GM20431 (cell line): ENCODE measurements around the gene DDX24.

Experiments
- in situ Hi-C: fragments of 300-500 bp; cut with MseI, MboI; formaldehyde crosslinking; loops from one replicate; pipeline ENCODE4 v1.15.0; 2020; ENCODE audit warnings: low sequenced_read_pairs; ENCODE audit not compliant: unreplicated experiment

The DDX24 gene

GRCh38 chr14:94038921-94039629 lies 41.9 kb downstream of the DDX24 start:
- in situ Hi-C loops: no loop called here

GRCh38 chr14:94038510-94038909 lies 42.5 kb downstream of the DDX24 start:
- in situ Hi-C loops: no loop called here

- in situ Hi-C loops: no loop called here
Measured at GRCh38 chr14:94037954-94038353, 43.0 kb downstream of the DDX24 start.

- in situ Hi-C loops: no loop called here
Measured at GRCh38 chr14:94036313-94037167, 44.5 kb downstream of the DDX24 start.

GRCh38 chr14:94034886-94035285 lies 46.1 kb downstream of the DDX24 start:
- in situ Hi-C loops: no loop called here

GRCh38 chr14:94031883-94032279 lies 49.1 kb downstream of the DDX24 start:
- in situ Hi-C loops: no loop called here

GRCh38 chr14:94031161-94031882 lies 49.7 kb downstream of the DDX24 start:
- in situ Hi-C loops: no loop called here

GRCh38 chr14:94030571-94030970 lies 50.4 kb downstream of the DDX24 start:
- in situ Hi-C loops: no loop called here

- in situ Hi-C loops: no loop called here
Measured at GRCh38 chr14:94029671-94030203, 51.3 kb downstream of the DDX24 start.

GRCh38 chr14:94029265-94029664 lies 51.7 kb downstream of the DDX24 start:
- in situ Hi-C loops: no loop called here

GRCh38 chr14:94028450-94028826 lies 52.6 kb downstream of the DDX24 start:
- in situ Hi-C loops: no loop called here

- in situ Hi-C loops: no loop called here
Measured at GRCh38 chr14:94027566-94028449, 53.2 kb downstream of the DDX24 start.

GRCh38 chr14:94026889-94027469 lies 54.0 kb downstream of the DDX24 start:
- in situ Hi-C loops: no loop called here

- in situ Hi-C loops: no loop called here
Measured at GRCh38 chr14:94026173-94026888, 54.7 kb downstream of the DDX24 start, which contains the start of gene OTUB2. Gene OTUB2, plus strand, starts transcription at chr14:94026340. Its CDS starts 198 bp downstream, at chr14:94026538.

- in situ Hi-C loops: no loop called here
Measured at GRCh38 chr14:94025720-94026119, 55.3 kb downstream of the DDX24 start.

- in situ Hi-C loops: no loop called here
Measured at GRCh38 chr14:94024549-94024948, 56.5 kb downstream of the DDX24 start.

- in situ Hi-C loops: no loop called here
Measured at GRCh38 chr14:94022532-94023411, 58.2 kb downstream of the DDX24 start.
